ENCODE measurements around the gene ATAT1. TPM values are rescaled to one million over a fixed set of nuclear protein-coding genes. Genes with fewer than 3 reads are reported as not detected.
"Not testable (repeated sequence)": the region's sequence is repeated elsewhere in the genome, so short reads cannot be mapped to it uniquely, and the experiment has no call there.

Gene ATAT1
- total and polyA plus RNA-seq, 10 of the 15 experiments (the other 5 are each of a cell fraction or from before 2014, with no cell fraction given): 1.1 to 14.2 (median 6.9) TPM

DNA sequence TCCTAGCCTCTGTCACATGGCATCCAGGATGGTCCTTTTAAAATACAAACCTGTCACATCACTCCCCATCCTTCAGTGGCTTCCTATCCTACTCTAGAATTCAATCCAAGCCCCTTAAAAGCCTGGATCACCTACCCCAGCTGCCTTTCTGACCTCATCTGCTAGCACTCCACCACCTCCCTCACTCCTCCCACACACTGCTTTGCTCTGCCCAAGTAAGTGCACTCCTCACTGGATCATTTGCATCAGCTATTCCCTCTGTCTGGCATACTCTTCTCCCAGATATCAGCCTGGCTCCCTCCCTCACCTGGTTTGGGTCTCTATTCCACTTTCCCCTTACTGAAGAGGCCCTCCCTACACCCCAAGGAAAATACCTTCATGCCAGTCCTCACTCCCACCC lies 30.8 kb downstream of the ATAT1 start (continued):
- no peak for TF ChIP-seq ZNF687 (IDR thresholded peaks at IDR 0.05)
- no peak for TF ChIP-seq HDAC2 (IDR thresholded peaks at IDR 0.05)
- TF ChIP-seq SREBF2 (IDR thresholded peaks at IDR 0.05; ENCODE audit: low read length): no peak
- no peak for TF ChIP-seq BRCA1 (IDR thresholded peaks at IDR 0.05; ENCODE audit: low read depth, low read length)
- no peak for TF ChIP-seq RAD51 (IDR thresholded peaks at IDR 0.05)
- no peak for TF ChIP-seq ATF3 (IDR thresholded peaks at IDR 0.05; ENCODE audit: borderline replicate concordance, extremely low read depth, low read depth, low read length)

DNA sequence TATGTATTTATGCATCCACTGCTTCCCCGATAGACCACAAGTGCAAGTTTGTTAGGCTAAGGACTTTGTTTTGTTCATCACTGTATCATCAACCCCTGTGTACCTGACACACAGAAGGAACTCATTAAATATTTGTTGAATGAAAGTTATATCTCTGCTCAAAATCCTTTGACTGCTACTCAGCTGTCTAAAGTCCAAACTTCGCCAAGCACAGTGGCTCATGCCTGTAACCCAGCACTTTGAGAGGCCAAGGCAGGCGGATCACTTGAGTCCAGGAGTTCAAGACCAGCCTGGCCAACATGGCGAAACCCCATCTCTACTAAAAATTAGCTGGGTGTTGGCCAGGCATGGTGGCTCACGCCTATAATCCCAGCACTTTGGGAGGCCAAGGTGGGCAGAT lies 31.2 kb downstream of the ATAT1 start:
- POLR2A ChIA-PET: interaction anchor here (0.7 kb wide), 1 partner anchor 17 kb away, joined by 4 read pairs; no protein-coding TSS in a partner anchor
- CTCF ChIA-PET; DNase-seq (ENCODE audit: low read depth, low spot score); in situ Hi-C loops (cut with MboI); H3K27ac ChIP-seq (ENCODE audit: control insufficient read depth, insufficient read depth); H3K4me3 ChIP-seq; H3K27me3 ChIP-seq (replicated peaks in 1 of 2; ENCODE audit: control insufficient read depth in 2 of 2, insufficient read depth in 2 of 2, low read length in 1 of 2); H3K9ac ChIP-seq (ENCODE audit: control insufficient read depth, insufficient read depth, low read length); BruUV-seq (replicated peaks); H3K4me1 ChIP-seq (ENCODE audit: control insufficient read depth, insufficient read depth, low read length); H4K20me1 ChIP-seq (ENCODE audit: control insufficient read depth, insufficient read depth); RAD21 ChIA-PET (ENCODE audit: unreplicated experiment); H3K9me3 ChIP-seq (replicated peaks; ENCODE audit: control insufficient read depth, insufficient read depth, low read length); ATAC-seq; SMC1A ChIA-PET (ENCODE audit: uncharacterized antibody, unreplicated experiment); H2AFZ ChIP-seq (ENCODE audit: control insufficient read depth, low read depth, low read length); intact Hi-C loops (cut with micrococcal nuclease; ENCODE audit: unreplicated experiment); H3K79me2 ChIP-seq (ENCODE audit: control insufficient read depth, insufficient read depth, low read length); FAIRE-seq; H3K4me2 ChIP-seq (ENCODE audit: control insufficient read depth, insufficient read depth): not testable (repeated sequence)
- peaks cover 35 to 41% of the 10 kb centered on the region in 2 experiments for H3K36me3 ChIP-seq (ENCODE audit: control insufficient read depth in 2 of 2, insufficient read depth in 2 of 2, low read length in 1 of 2)
- WGBS (ENCODE audit: insufficient coverage, insufficient replicate concordance, low lambda C conversion rate, missing lambda C conversion rate): 86% methylated on average over 5 of the region's 5 CpGs

Data from GM12878 (cell line).